ENCODE data around the gene EVX2. TPM values are rescaled to one million over a fixed set of nuclear protein-coding genes. Genes with fewer than 3 reads are reported as not detected.

Gene EVX2
- total RNA-seq, 1 donor from 2014 or later: not detected

GRCh38 chr2:176117823-176118371 lies 34.1 kb upstream of the EVX2 start:
- peaks cover 88% of the 10 kb centered on the region for H3K27me3 Mint-ChIP-seq (ENCODE audit: unreplicated experiment)
- H3K27ac Mint-ChIP-seq (ENCODE audit: unreplicated experiment): no peak overlapping the region
- DNase-seq (ENCODE audit: extremely low spot score, unreplicated experiment): no peak
- no peak overlapping the region for H3K4me3 Mint-ChIP-seq (ENCODE audit: unreplicated experiment)
- H3K4me1 Mint-ChIP-seq (ENCODE audit: unreplicated experiment): peaks cover 3% of the 10 kb centered on the region
- no peak for TF ChIP-seq CTCF (IDR thresholded peaks at IDR 0.05)
- peaks cover 3% of the 10 kb centered on the region for H3K9me3 Mint-ChIP-seq (ENCODE audit: unreplicated experiment)
- peaks cover 1% of the 10 kb centered on the region for H3K36me3 Mint-ChIP-seq (ENCODE audit: unreplicated experiment)

- no peak overlapping the region for H3K4me3 Mint-ChIP-seq (ENCODE audit: unreplicated experiment)
- H3K27ac Mint-ChIP-seq (ENCODE audit: unreplicated experiment): no peak overlapping the region
- peaks cover 91% of the 10 kb centered on the region for H3K27me3 Mint-ChIP-seq (ENCODE audit: unreplicated experiment)
- no peak for TF ChIP-seq CTCF (IDR thresholded peaks at IDR 0.05)
- peaks cover 1% of the 10 kb centered on the region for H3K36me3 Mint-ChIP-seq (ENCODE audit: unreplicated experiment)
- DNase-seq (ENCODE audit: extremely low spot score, unreplicated experiment): no peak
- H3K4me1 Mint-ChIP-seq (ENCODE audit: unreplicated experiment): no peaks in the 10 kb centered on the region
- H3K9me3 Mint-ChIP-seq (ENCODE audit: unreplicated experiment): peaks cover 3% of the 10 kb centered on the region
These were observed 33.5 kb upstream of the EVX2 start for GRCh38 chr2:176117162-176117822.

- peaks cover 1% of the 10 kb centered on the region for H3K36me3 Mint-ChIP-seq (ENCODE audit: unreplicated experiment)
- peaks cover 3% of the 10 kb centered on the region for H3K9me3 Mint-ChIP-seq (ENCODE audit: unreplicated experiment)
- DNase-seq (ENCODE audit: extremely low spot score, unreplicated experiment): no peak
- peaks cover 97% of the 10 kb centered on the region for H3K27me3 Mint-ChIP-seq (ENCODE audit: unreplicated experiment)
- no peak within 1 kb of the TSS for H3K4me3 Mint-ChIP-seq (ENCODE audit: unreplicated experiment)
- TF ChIP-seq CTCF (IDR thresholded peaks at IDR 0.05): no peak
- no peak within 1 kb of the TSS for H3K27ac Mint-ChIP-seq (ENCODE audit: unreplicated experiment)
- H3K4me1 Mint-ChIP-seq (ENCODE audit: unreplicated experiment): peaks cover 2% of the 10 kb centered on the region
These were observed 32.4 kb upstream of the EVX2 start, which contains the start of gene HOXD10 for GRCh38 chr2:176115883-176116813. Gene HOXD10 (plus strand): TSS chr2:176116778. CDS start chr2:176116834, 56 bp downstream.

GRCh38 chr2:176114930-176115625 lies 31.3 kb upstream of the EVX2 start:
- Mint-ChIP-seq H3K27me3 (ENCODE audit: unreplicated experiment) (peaks cover 97% of the 10 kb centered on the region), H3K36me3 (ENCODE audit: unreplicated experiment) (no peaks in the 10 kb centered on the region), H3K4me3 (ENCODE audit: unreplicated experiment) (no peak overlapping the region), H3K27ac (ENCODE audit: unreplicated experiment) (no peak overlapping the region), H3K9me3 (ENCODE audit: unreplicated experiment) (peaks cover 3% of the 10 kb centered on the region), H3K4me1 (ENCODE audit: unreplicated experiment) (peaks cover 3% of the 10 kb centered on the region)
- no peak for DNase-seq (ENCODE audit: extremely low spot score, unreplicated experiment)
- TF ChIP-seq CTCF (IDR thresholded peaks at IDR 0.05): no peak

Measured in osteocyte (in vitro differentiated cells).